MCF 10A (cell line): ENCODE data around the gene CPXM1. TPM values are rescaled to one million over a fixed set of nuclear protein-coding genes. Genes with fewer than 3 reads are reported as not detected.
A peak's percentile ranks its signal among the peaks of the same experiment; 100 is the strongest.

Source experiments
- BruUV-seq: library from RNA; stranded (reverse); fragments of 400-500 nt; replicated peaks from 2 replicates; lab custom pipeline; 2021; lab: Mats Ljungman, UMichigan
- CTCF ChIA-PET: fragments of 300-600 bp; sonication (Branson Sonifier 250); formaldehyde crosslinking; extraction: SDS; loops from one replicate; lab custom pipeline; 2021; ENCODE audit warnings: antibody characterized with exemption, inconsistent platforms; lab: Yijun Ruan, JAX
- POLR2A ChIA-PET: fragments of 300-600, 350-650 bp; sonication (Branson Sonifier 250); formaldehyde crosslinking; extraction: SDS; loops from one replicate; lab custom pipeline; 2020; ENCODE audit warnings: antibody characterized with exemption, inconsistent platforms; lab: Yijun Ruan, JAX
- DNase-seq: peaks from one replicate; pipeline ENCODE4 v3.0.0-alpha.2; 2018; ENCODE audit not compliant: unreplicated experiment
- H3K27ac Mint-ChIP-seq: one replicate; pipeline ENCODE4 v1.8.0; 2022; ENCODE audit warnings: mild to moderate bottlenecking, low read depth, mixed read lengths; ENCODE audit not compliant: unreplicated experiment
- H3K27me3 Mint-ChIP-seq: one replicate; pipeline ENCODE4 v1.8.0; 2022; ENCODE audit warnings: mixed read lengths; ENCODE audit not compliant: insufficient read depth, unreplicated experiment
- H3K36me3 Mint-ChIP-seq: one replicate; pipeline ENCODE4 v1.8.0; 2022; ENCODE audit warnings: mild to moderate bottlenecking, moderate library complexity, mixed read lengths; ENCODE audit not compliant: insufficient read depth, unreplicated experiment
- H3K4me1 Mint-ChIP-seq: one replicate; pipeline ENCODE4 v1.8.0; 2022; ENCODE audit warnings: mixed read lengths; ENCODE audit not compliant: insufficient read depth, unreplicated experiment
- H3K4me3 Mint-ChIP-seq: one replicate; pipeline ENCODE4 v1.8.0; 2022; ENCODE audit warnings: mild to moderate bottlenecking, moderate library complexity, mixed read lengths; ENCODE audit not compliant: unreplicated experiment
- H3K9me3 Mint-ChIP-seq: one replicate; pipeline ENCODE4 v1.8.0; 2022; ENCODE audit warnings: mixed read lengths; ENCODE audit not compliant: unreplicated experiment
- intact Hi-C: fragments of 100-400 bp; cut with micrococcal nuclease; formaldehyde crosslinking; loops from 2 replicates; pipeline ENCODE4 v1.14.1; 2022
- total RNA-seq: library from RNA; stranded (reverse); gene quantifications from 2 replicates; pipeline ENCODE4 v1.2.3, GENCODE V29; 2022
- TF ChIP-seq, protein P1 (sequence below): fragments of 200-600 bp; IDR thresholded peaks from one replicate; pipeline ENCODE4 v1.8.0; 2022; ENCODE audit warnings: antibody characterized with exemption, mild to moderate bottlenecking; ENCODE audit not compliant: unreplicated experiment

The CPXM1 gene
- total RNA-seq, 1 experiment from 2014 or later = not detected

DNA sequence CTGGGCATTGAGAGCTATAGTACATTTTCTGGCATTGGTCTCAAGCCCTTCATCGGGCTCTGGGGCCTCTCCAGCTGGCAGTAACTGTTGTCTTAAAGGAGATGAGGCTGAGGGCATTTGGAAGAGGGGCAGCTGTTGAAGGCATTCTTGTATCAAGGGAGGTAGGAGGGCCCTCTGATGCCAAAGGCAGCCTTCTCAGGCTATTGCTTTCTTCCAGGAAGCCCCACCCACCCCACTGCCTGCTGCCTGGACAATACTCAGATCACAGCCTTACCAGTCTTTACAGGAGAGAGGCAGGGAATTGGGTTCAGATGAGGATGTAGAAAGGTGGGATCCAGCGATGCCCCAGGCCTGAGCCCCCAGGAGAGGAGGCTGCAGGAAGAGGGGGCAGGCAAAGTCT, 46.0 kb downstream of the CPXM1 start:
- POLR2A ChIA-PET = no interaction called here
- CTCF ChIA-PET = interaction anchor here (0.9 to 2.9 kb wide), 5 partner anchors 8 to 41 kb away, joined by 3 to 14 read pairs (median 9); no protein-coding TSS in a partner anchor
- H3K4me1 Mint-ChIP-seq = peaks cover 10% of the 10 kb centered on the region
- BruUV-seq = no TSS peak
- TF ChIP-seq, protein P1, sequence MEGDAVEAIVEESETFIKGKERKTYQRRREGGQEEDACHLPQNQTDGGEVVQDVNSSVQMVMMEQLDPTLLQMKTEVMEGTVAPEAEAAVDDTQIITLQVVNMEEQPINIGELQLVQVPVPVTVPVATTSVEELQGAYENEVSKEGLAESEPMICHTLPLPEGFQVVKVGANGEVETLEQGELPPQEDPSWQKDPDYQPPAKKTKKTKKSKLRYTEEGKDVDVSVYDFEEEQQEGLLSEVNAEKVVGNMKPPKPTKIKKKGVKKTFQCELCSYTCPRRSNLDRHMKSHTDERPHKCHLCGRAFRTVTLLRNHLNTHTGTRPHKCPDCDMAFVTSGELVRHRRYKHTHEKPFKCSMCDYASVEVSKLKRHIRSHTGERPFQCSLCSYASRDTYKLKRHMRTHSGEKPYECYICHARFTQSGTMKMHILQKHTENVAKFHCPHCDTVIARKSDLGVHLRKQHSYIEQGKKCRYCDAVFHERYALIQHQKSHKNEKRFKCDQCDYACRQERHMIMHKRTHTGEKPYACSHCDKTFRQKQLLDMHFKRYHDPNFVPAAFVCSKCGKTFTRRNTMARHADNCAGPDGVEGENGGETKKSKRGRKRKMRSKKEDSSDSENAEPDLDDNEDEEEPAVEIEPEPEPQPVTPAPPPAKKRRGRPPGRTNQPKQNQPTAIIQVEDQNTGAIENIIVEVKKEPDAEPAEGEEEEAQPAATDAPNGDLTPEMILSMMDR = no peak
- H3K36me3 Mint-ChIP-seq = no peaks in the 10 kb centered on the region
- intact Hi-C loops = no loop called here
- H3K9me3 Mint-ChIP-seq = no peaks in the 10 kb centered on the region
- H3K4me3 Mint-ChIP-seq = no peak overlapping the region
- H3K27me3 Mint-ChIP-seq = peaks cover 58% of the 10 kb centered on the region
- H3K27ac Mint-ChIP-seq = no peak overlapping the region
- no peak for DNase-seq

DNA sequence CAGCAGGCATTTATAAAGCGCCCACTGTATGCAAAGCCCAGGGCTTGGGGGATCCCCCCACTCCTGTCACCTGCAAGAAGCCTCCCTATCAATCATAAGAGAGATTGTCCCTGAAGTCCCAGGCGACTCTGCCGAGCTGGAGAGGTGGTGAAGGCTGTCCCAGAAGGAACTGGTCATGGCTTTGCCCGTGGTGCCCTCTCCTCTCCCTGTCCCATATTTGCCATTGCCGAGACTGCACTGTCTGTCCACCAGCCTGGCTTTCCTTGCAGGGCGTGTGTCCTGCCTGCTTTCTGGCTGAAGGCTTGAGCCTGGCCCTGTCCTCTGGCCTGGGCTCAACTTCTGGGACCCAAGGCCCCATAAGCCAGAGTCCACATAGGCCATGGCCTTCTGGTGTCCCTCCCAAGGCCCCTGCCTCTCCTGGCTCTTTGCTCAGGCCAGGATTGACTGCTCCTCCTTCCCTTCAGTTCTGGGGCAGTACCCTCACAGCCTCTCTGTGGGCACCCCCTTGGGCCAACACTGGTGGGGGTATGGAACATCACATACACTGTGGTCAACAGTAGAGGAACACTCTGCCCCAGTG, 46.9 kb downstream of the CPXM1 start:
- Mint-ChIP-seq H3K36me3 (no peaks in the 10 kb centered on the region), H3K9me3 (no peaks in the 10 kb centered on the region), H3K4me3 (no peak overlapping the region), H3K27ac (no peak overlapping the region), H3K27me3 (peaks cover 58% of the 10 kb centered on the region), H3K4me1 (peaks cover 10% of the 10 kb centered on the region)
- intact Hi-C loops = no loop called here
- ChIA-PET POLR2A (no interaction called here), CTCF (interaction anchor here (0.5 to 2.9 kb wide), 18 partner anchors 9 to 1644 kb away, joined by 3 to 14 read pairs (median 4); no protein-coding TSS in a partner anchor)
- TF ChIP-seq, protein P1 = no peak
- BruUV-seq = no TSS peak
- DNase-seq = no peak

DNA sequence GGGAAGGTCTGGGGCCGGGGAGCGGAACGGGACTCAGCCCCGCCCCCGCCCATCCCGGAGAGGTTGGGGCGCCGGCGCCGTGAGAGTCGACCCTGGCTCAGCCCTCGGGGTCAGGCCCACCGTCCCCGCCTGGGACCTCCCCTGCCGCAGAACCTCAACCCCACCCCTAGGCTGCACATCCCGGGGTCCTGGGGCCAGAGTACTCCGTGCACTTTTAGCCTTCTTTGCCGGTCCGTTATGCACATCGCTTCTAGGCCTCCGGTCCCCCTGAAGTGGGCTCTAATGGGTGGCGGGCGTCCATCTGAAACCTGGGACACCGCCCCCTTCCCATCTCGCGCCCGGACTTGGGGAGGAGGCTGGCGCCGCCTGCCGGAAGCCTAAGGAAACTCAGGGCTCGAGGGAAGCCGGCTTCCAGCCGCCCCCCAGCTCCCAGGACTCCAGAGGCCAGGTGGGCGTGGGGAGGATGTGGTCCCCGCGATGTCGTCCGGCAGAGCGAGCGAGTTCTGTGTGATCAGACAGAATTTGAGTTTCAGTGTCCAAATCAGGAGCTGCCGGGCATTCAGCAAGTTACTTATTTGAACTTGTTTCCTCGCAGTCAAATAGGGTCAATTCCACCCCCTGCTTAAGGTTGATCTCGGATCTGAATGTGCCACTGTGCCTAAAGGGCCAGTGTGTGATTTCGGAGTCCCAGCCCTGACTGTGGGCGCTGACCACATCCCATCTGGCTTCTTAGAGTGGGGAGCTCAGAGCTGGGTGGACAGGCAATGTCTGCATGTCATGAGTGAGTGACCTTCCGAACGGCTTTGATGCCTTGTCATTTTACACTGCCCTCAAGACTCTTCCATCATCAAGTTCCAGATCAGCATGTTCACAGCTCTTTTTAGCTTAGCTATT, 47.6 kb downstream of the CPXM1 start:
- BruUV-seq = no TSS peak
- Mint-ChIP-seq H3K27me3 (peaks cover 58% of the 10 kb centered on the region), H3K27ac (no peak overlapping the region), H3K9me3 (no peaks in the 10 kb centered on the region), H3K4me1 (peaks cover 10% of the 10 kb centered on the region), H3K4me3 (peak overlapping the region; percentile 59), H3K36me3 (no peaks in the 10 kb centered on the region)
- POLR2A ChIA-PET = interaction anchor here (0.6 kb wide), 1 partner anchor 468 kb away, joined by 3 read pairs; no protein-coding TSS in a partner anchor
- CTCF ChIA-PET = interaction anchor here (0.5 to 2.9 kb wide), 17 partner anchors 10 to 1644 kb away, joined by 3 to 14 read pairs (median 4); no protein-coding TSS in a partner anchor
- intact Hi-C loops = no loop called here
- DNase-seq = peak; percentile 44
- TF ChIP-seq, protein P1 = peak; percentile 62
